ENCODE data around the gene TNFRSF25. TPM values are rescaled to one million over a fixed set of nuclear protein-coding genes. Genes with fewer than 3 reads are reported as not detected.

TNFRSF25 gene
- polyA plus RNA-seq, 2 donors = 23.9 to 53.9 TPM

DNA sequence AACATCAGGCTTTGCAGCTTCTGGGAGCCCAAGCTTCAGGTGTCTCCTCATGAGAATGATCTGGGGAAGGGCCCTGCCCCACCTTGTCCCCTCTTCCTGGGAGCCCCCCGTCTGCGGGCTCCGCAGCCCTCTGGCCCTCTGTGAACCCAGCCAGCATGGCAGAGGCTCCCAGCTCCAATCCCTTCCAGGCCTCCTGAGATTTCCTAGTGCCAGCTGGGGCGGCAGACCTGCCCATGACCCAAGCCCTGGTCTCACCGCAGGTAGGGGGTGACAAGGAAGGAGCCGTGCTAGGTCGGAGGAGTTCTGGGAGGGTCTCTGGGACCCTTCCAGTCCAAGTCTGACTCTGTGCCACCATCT lies 17.8 kb upstream of the TNFRSF25 start:
- Histone ChIP-seq H3K4me1 (ENCODE audit: control insufficient read depth in 2 of 2, insufficient read depth in 2 of 2, low read length in 1 of 2) (peaks cover 3 to 13% of the 10 kb centered on the region in 2 donors), H3K4me3 (ENCODE audit: low read depth in 1 of 2, low read length in 2 of 2) (no peak overlapping the region), H3K27ac (ENCODE audit: low read depth in 2 of 2, low read length in 1 of 2) (peak overlapping the region in 1 of 2 donors; percentile 23), H3K36me3 (ENCODE audit: control insufficient read depth in 2 of 2, insufficient read depth in 2 of 2, low read length in 1 of 2) (no peaks in the 10 kb centered on the region), H3K27me3 (ENCODE audit: control insufficient read depth in 1 of 2, insufficient read depth in 2 of 2, low read length in 2 of 2) (no peaks in the 10 kb centered on the region), H3K9me3 (ENCODE audit: control insufficient read depth in 2 of 2, insufficient read depth in 1 of 2, low read depth in 1 of 2, low read length in 1 of 2) (no peaks in the 10 kb centered on the region)
- 93 to 96% methylated on average over 7 of the region's 7 CpGs for WGBS, 2 donors

GRCh38 chr1:6483017-6483760 lies 17.2 kb upstream of the TNFRSF25 start:
- Histone ChIP-seq H3K36me3 (ENCODE audit: control insufficient read depth in 2 of 2, insufficient read depth in 2 of 2, low read length in 1 of 2) (no peaks in the 10 kb centered on the region), H3K9me3 (ENCODE audit: control insufficient read depth in 2 of 2, insufficient read depth in 1 of 2, low read depth in 1 of 2, low read length in 1 of 2) (no peaks in the 10 kb centered on the region), H3K4me3 (ENCODE audit: low read depth in 1 of 2, low read length in 2 of 2) (no peak overlapping the region), H3K27me3 (ENCODE audit: control insufficient read depth in 1 of 2, insufficient read depth in 2 of 2, low read length in 2 of 2) (no peaks in the 10 kb centered on the region), H3K27ac (ENCODE audit: low read depth in 2 of 2, low read length in 1 of 2) (peak overlapping the region in 1 of 2 donors; percentile 26), H3K4me1 (ENCODE audit: control insufficient read depth in 2 of 2, insufficient read depth in 2 of 2, low read length in 1 of 2) (peaks cover 3 to 9% of the 10 kb centered on the region in 2 donors)
- 73 to 81% methylated on average over 14 of the region's 14 CpGs for WGBS, 2 donors

GRCh38 chr1:6481820-6482219 lies 15.8 kb upstream of the TNFRSF25 start:
- 82 to 92% methylated on average over 5 of the region's 5 CpGs for WGBS, 2 donors
- H3K4me1 ChIP-seq (ENCODE audit: control insufficient read depth in 2 of 2, insufficient read depth in 2 of 2, low read length in 1 of 2) = peaks cover 3 to 7% of the 10 kb centered on the region in 2 donors

DNA sequence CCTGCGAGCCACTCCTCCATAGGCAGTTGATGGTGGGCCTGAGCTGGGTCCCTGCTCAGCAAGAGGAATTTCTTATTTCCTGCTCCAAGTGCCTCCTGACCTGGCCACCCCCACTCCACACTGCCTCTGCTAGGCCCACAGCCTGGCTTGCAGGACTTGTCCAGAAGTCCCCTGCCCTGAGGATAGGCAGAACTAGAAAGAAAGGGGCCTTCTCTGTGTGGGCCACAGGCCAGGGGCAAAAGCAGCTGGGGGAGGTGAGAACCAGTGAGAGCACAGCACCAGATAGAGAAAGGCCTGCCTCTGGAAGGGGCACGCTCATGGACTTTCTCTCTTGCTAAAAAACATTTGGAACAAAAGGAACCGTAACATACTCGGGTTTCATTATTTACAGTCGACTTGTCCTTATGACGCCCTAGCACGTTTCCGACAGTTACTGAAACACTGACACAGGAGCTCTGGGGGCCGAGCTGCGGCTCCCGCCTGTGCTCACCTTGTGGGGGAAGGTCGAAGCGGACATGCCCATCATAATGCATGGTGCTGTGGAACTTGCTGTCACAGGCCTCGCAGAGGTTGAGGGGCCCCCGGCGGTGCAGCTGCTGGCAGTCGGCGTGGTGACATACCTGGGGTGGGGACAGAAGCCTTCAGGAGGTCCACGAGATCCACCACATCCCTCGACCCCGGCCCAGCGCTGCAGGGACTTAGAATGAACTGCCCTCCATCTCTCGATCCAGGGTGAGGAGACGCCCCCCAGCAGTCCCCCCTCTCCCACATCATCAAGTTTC lies 11.3 kb upstream of the TNFRSF25 start:
- Histone ChIP-seq H3K27me3 (ENCODE audit: control insufficient read depth in 1 of 2, insufficient read depth in 2 of 2, low read length in 2 of 2) (no peaks in the 10 kb centered on the region), H3K4me3 (ENCODE audit: low read depth in 1 of 2, low read length in 2 of 2) (no peak overlapping the region), H3K36me3 (ENCODE audit: control insufficient read depth in 2 of 2, insufficient read depth in 2 of 2, low read length in 1 of 2) (peaks cover 0 to 14% of the 10 kb centered on the region in 2 donors), H3K9me3 (ENCODE audit: control insufficient read depth in 2 of 2, insufficient read depth in 1 of 2, low read depth in 1 of 2, low read length in 1 of 2) (no peaks in the 10 kb centered on the region), H3K27ac (ENCODE audit: low read depth in 2 of 2, low read length in 1 of 2) (peak overlapping the region in 1 of 2 donors; percentile 35), H3K4me1 (ENCODE audit: control insufficient read depth in 2 of 2, insufficient read depth in 2 of 2, low read length in 1 of 2) (peaks cover 0 to 14% of the 10 kb centered on the region in 2 donors)
- WGBS, 2 donors = 81 to 88% methylated on average over 24 of the region's 24 CpGs

More at GRCh38 chr1:6481820-6482219, 15.8 kb upstream of the TNFRSF25 start:
- H3K36me3 ChIP-seq (ENCODE audit: control insufficient read depth in 2 of 2, insufficient read depth in 2 of 2, low read length in 1 of 2) = peaks cover 0 to 2% of the 10 kb centered on the region in 2 donors
- H3K27me3 ChIP-seq (ENCODE audit: control insufficient read depth in 1 of 2, insufficient read depth in 2 of 2, low read length in 2 of 2) = no peaks in the 10 kb centered on the region
- no peak overlapping the region for H3K4me3 ChIP-seq (ENCODE audit: low read depth in 1 of 2, low read length in 2 of 2)
- H3K9me3 ChIP-seq (ENCODE audit: control insufficient read depth in 2 of 2, insufficient read depth in 1 of 2, low read depth in 1 of 2, low read length in 1 of 2) = no peaks in the 10 kb centered on the region
- H3K27ac ChIP-seq (ENCODE audit: low read depth in 2 of 2, low read length in 1 of 2) = no peak overlapping the region

- no peak overlapping the region for H3K4me3 ChIP-seq (ENCODE audit: low read depth in 1 of 2, low read length in 2 of 2)
- H3K4me1 ChIP-seq (ENCODE audit: control insufficient read depth in 2 of 2, insufficient read depth in 2 of 2, low read length in 1 of 2) = peaks cover 0 to 15% of the 10 kb centered on the region in 2 donors
- H3K9me3 ChIP-seq (ENCODE audit: control insufficient read depth in 2 of 2, insufficient read depth in 1 of 2, low read depth in 1 of 2, low read length in 1 of 2) = no peaks in the 10 kb centered on the region
- H3K36me3 ChIP-seq (ENCODE audit: control insufficient read depth in 2 of 2, insufficient read depth in 2 of 2, low read length in 1 of 2) = peaks cover 0 to 15% of the 10 kb centered on the region in 2 donors
- no peak overlapping the region for H3K27ac ChIP-seq (ENCODE audit: low read depth in 2 of 2, low read length in 1 of 2)
- no peaks in the 10 kb centered on the region for H3K27me3 ChIP-seq (ENCODE audit: control insufficient read depth in 1 of 2, insufficient read depth in 2 of 2, low read length in 2 of 2)
- 90 to 96% methylated on average over 5 of the region's 5 CpGs for WGBS, 2 donors
These were observed 10.5 kb upstream of the TNFRSF25 start for GRCh38 chr1:6476483-6476882.

DNA sequence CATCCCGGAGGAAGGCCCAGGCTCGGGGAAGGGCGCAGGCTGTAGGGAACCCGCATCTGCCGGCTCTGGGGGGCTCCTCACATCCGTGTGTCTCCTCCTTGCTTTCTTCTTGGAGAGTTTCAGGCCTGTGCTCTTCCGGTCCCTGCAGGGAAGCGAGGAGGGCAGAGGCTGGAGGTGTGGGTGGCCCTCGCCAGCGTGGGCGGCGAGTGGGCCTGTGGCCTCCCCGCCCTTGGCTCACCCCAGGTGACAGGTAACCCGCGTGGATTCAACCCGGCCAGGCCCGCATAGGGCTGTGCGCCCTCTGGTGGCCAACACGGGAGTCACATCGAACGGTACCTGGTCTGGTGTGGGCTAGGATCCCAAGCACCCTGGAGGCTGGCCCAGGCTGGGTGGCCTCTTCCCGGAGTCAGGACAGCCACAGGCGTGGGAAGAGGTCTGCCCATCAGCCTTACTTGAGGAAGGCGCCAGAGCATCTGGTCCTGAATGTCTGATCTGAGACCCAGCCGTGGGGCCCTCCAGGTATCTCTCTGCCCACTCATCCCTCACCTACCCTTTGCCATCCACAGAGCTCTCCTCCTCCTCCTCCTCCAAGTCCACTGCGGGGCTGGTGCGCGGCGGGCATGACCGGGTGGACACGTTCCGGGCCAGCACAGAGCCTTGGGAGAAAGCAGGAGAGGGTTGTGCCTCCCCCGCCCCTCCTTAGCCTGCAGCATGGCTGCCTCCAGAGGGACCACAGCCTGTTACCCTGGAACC lies 9.6 kb upstream of the TNFRSF25 start:
- peak overlapping the region in 1 of 2 donors; percentile 48 for H3K27ac ChIP-seq (ENCODE audit: low read depth in 2 of 2, low read length in 1 of 2)
- no peaks in the 10 kb centered on the region for H3K27me3 ChIP-seq (ENCODE audit: control insufficient read depth in 1 of 2, insufficient read depth in 2 of 2, low read length in 2 of 2)
- H3K4me1 ChIP-seq (ENCODE audit: control insufficient read depth in 2 of 2, insufficient read depth in 2 of 2, low read length in 1 of 2) = peaks cover 0 to 17% of the 10 kb centered on the region in 2 donors
- H3K9me3 ChIP-seq (ENCODE audit: control insufficient read depth in 2 of 2, insufficient read depth in 1 of 2, low read depth in 1 of 2, low read length in 1 of 2) = no peaks in the 10 kb centered on the region
- no peak overlapping the region for H3K4me3 ChIP-seq (ENCODE audit: low read depth in 1 of 2, low read length in 2 of 2)
- WGBS, 2 donors = 22 to 30% methylated on average over 33 of the region's 33 CpGs
- peaks cover 0 to 19% of the 10 kb centered on the region in 2 donors for H3K36me3 ChIP-seq (ENCODE audit: control insufficient read depth in 2 of 2, insufficient read depth in 2 of 2, low read length in 1 of 2)

DNA sequence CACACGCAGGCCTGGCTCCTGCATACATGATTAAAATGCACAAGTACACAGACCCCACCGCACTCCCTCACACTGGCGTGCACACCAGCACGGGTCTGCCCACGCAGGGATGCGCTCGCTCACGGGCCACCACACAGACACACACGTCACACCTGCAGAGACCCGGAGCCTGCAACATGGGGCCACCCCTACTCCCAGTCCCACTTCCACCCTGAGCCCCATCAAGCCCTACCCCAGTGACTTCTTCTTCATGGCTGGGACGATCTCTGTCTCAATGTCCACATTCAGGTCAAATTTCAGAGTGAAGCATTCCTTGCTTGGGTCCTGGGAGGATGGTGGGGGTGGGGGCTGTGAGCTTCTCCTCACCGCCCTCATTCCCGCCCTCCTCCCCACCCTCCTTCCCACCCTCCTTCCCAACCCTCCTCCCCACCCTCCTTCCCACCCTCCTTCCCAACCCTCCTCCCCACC lies 8.9 kb upstream of the TNFRSF25 start:
- H3K4me1 ChIP-seq (ENCODE audit: control insufficient read depth in 2 of 2, insufficient read depth in 2 of 2, low read length in 1 of 2) = peaks cover 0 to 17% of the 10 kb centered on the region in 2 donors
- no peak overlapping the region for H3K4me3 ChIP-seq (ENCODE audit: low read depth in 1 of 2, low read length in 2 of 2)
- H3K9me3 ChIP-seq (ENCODE audit: control insufficient read depth in 2 of 2, insufficient read depth in 1 of 2, low read depth in 1 of 2, low read length in 1 of 2) = no peaks in the 10 kb centered on the region
- peaks cover 0 to 26% of the 10 kb centered on the region in 2 donors for H3K36me3 ChIP-seq (ENCODE audit: control insufficient read depth in 2 of 2, insufficient read depth in 2 of 2, low read length in 1 of 2)
- WGBS, 2 donors = 74 to 87% methylated on average over 13 of the region's 13 CpGs
- H3K27ac ChIP-seq (ENCODE audit: low read depth in 2 of 2, low read length in 1 of 2) = no peak overlapping the region
- no peaks in the 10 kb centered on the region for H3K27me3 ChIP-seq (ENCODE audit: control insufficient read depth in 1 of 2, insufficient read depth in 2 of 2, low read length in 2 of 2)

GRCh38 chr1:6473974-6474814 lies 8.2 kb upstream of the TNFRSF25 start:
- no peak overlapping the region for H3K27ac ChIP-seq (ENCODE audit: low read depth in 2 of 2, low read length in 1 of 2)
- peaks cover 0 to 30% of the 10 kb centered on the region in 2 donors for H3K36me3 ChIP-seq (ENCODE audit: control insufficient read depth in 2 of 2, insufficient read depth in 2 of 2, low read length in 1 of 2)

More at GRCh38 chr1:6473974-6474814, 8.2 kb upstream of the TNFRSF25 start:
- Histone ChIP-seq H3K9me3 (ENCODE audit: control insufficient read depth in 2 of 2, insufficient read depth in 1 of 2, low read depth in 1 of 2, low read length in 1 of 2) (no peaks in the 10 kb centered on the region), H3K4me1 (ENCODE audit: control insufficient read depth in 2 of 2, insufficient read depth in 2 of 2, low read length in 1 of 2) (peaks cover 0 to 17% of the 10 kb centered on the region in 2 donors), H3K27me3 (ENCODE audit: control insufficient read depth in 1 of 2, insufficient read depth in 2 of 2, low read length in 2 of 2) (no peaks in the 10 kb centered on the region), H3K4me3 (ENCODE audit: low read depth in 1 of 2, low read length in 2 of 2) (no peak overlapping the region)
- WGBS, 2 donors = 79 to 84% methylated on average over 30 to 33 of the region's 33 CpGs

All from esophagus (tissue), 2 donors.